HFF-Myc (cell line): ENCODE results near the gene CEACAM5.
"Not testable (repeated sequence)": the region's sequence is repeated elsewhere in the genome, so short reads cannot be mapped to it uniquely, and the experiment has no call there.

ENCODE experiments used
- DNase-seq: peaks from one replicate; pipeline ENCODE4 v3.0.0-alpha.2; 2011; ENCODE audit warnings: low read depth; ENCODE audit errors: extremely low read depth
- H3K4me3 ChIP-seq: replicated peaks from 2 replicates; pipeline ENCODE4 v1.5.1; 2011; ENCODE audit warnings: low read depth, mild to moderate bottlenecking, control low read depth, low read length
- CTCF ChIP-seq: IDR thresholded peaks from 2 replicates; pipeline ENCODE4 v1.5.1; 2012; ENCODE audit warnings: mild to moderate bottlenecking, low read depth, low read length, control low read depth; ENCODE audit errors: missing control alignments

The CEACAM5 gene

GRCh38 chr19:41753159-41753558 is 44.7 kb downstream of the CEACAM5 start:
- H3K4me3 ChIP-seq, result no peak overlapping the region
- no peak for DNase-seq
- peak; percentile 95 for TF ChIP-seq CTCF

- TF ChIP-seq CTCF, result peak; percentile 84
- DNase-seq, result peak; percentile 3
- no peak overlapping the region for H3K4me3 ChIP-seq
These were observed 45.6 kb downstream of the CEACAM5 start for GRCh38 chr19:41753936-41754529.

DNA sequence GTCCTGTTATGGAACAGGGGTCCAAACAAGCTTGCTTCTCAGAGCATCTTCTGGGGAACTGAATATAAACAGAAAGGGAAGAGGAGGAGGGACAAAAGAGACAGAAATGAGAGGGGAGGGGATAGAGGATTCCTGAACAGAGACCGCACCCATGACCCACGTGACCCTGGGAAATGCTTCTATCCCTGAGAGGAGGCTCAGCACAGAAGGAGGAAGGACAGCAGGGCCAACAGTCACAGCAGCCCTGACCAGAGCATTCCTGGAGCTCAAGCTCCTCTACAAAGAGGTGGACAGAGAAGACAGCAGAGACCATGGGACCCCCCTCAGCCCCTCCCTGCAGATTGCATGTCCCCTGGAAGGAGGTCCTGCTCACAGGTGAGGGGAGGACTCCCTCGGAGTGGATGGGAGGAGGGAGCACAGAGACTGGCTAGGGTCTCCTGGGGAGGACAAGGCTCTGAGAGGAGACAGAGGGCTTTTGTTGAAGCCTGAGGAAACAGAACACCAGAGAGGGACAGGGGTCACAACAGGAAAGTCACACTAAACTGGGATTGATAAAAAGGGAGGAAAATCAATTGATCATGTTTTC is 47.0 kb downstream of the CEACAM5 start, which contains the start of gene CEACAM6:
TSS of gene CEACAM6 (plus strand) at position 203 of the 586 bp plus-strand sequence. CDS start at position 312, 109 bp downstream.
- DNase-seq, result no peak
- TF ChIP-seq CTCF, result no peak
- no peak within 1 kb of the TSS for H3K4me3 ChIP-seq

DNA sequence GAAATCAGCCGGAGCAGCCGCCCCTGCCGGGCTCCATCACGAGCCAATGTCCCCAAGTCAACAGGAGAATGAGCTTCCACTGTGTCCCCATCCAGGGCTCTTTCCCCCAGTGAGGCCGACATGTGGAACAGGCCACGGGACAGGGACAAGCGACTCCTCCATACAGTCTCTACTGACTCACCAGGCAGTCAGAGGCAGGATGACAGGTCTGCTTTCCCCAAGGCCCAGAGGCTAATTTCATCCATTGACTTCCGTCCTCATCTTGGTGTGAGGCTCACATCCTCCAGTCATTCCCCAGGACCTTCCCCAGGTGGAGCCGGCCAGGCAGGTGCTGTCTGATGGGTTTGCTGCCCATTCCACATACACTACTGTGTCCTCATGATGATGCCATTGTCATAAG is 50.4 kb downstream of the CEACAM5 start:
- no peak overlapping the region for H3K4me3 ChIP-seq
- DNase-seq, result no peak
- no peak for TF ChIP-seq CTCF

- DNase-seq, result no peak
- H3K4me3 ChIP-seq, result no peak overlapping the region
- no peak for TF ChIP-seq CTCF
These were observed 58.7 kb downstream of the CEACAM5 start for GRCh38 chr19:41767115-41767514.

DNA sequence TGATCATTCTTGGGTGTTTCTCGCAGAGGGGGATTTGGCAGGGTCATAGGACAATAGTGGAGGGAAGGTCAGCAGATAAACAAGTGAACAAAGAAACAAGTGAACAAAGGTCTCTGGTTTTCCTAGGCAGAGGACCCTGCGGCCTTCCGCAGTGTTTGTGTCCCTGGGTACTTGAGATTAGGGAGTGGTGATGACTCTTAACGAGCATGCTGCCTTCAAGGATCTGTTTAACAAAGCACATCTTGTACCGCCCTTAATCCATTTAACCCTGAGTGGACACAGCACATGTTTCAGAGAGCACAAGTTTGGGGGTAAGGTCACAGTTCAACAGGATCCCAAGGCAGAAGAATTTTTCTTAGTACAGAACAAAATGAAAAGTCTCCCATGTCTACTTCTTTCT is 59.7 kb downstream of the CEACAM5 start:
- not testable (repeated sequence) for DNase-seq

DNA sequence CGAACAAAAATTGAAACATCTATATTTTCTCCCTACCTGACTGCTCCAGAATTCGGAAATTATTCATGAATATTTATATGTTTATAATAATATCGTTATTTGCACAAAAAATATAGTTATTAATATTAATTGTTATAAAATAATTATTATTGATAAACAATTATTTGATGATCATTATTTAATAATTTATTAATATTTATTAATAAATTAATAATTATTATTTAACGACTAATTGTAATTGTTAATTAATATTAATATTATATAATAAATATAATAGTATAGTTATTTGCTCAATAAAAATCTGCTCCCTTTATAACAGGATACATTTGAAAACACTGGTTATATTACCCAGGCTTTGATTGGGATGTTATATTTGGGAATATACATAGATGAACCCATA is 61.2 kb downstream of the CEACAM5 start:
- no peak overlapping the region for H3K4me3 ChIP-seq
- no peak for DNase-seq
- no peak for TF ChIP-seq CTCF

More for the DNA sequence above, 59.7 kb downstream of the CEACAM5 start:
- H3K4me3 ChIP-seq, result not testable (repeated sequence)
